Measurements from ENCODE around the gene MYOM3.
A peak's percentile ranks its signal among the peaks of the same experiment; 100 is the strongest.

Gene MYOM3

GRCh38 chr1:24111996-24112779, at the start of gene MYOM3:
TSS of gene MYOM3 (minus strand) at chr1:24112135. CDS start at chr1:24108636, 3,499 bp downstream.
- intact Hi-C loops (cut with DNase I; ENCODE audit: low total_unique reads), result no loop called here
- peak; percentile 79 to 88 for DNase-seq
- Histone ChIP-seq H3K27ac (peak within 1 kb of the TSS; percentile 69 to 73), H3K4me3 (peak within 1 kb of the TSS; percentile 34 to 41), H3K36me3 (no peaks in the 10 kb centered on the region), H3K4me1 (peaks cover 0 to 33% (median 26%) of the 10 kb centered on the region in 4 donors), H3K9me3 (no peaks in the 10 kb centered on the region), H3K27me3 (no peaks in the 10 kb centered on the region)
- peak; percentile 56 to 64 for TF ChIP-seq CTCF (IDR thresholded peaks at IDR 0.05)

- intact Hi-C loops (cut with DNase I; ENCODE audit: low total_unique reads), result no loop called here
- peaks cover 0 to 19% (median 0%) of the 10 kb centered on the region in 3 donors for H3K36me3 ChIP-seq
- TF ChIP-seq CTCF (IDR thresholded peaks at IDR 0.05), result no peak
- H3K27ac ChIP-seq, result no peak overlapping the region
- no peak overlapping the region for H3K4me3 ChIP-seq
- no peaks in the 10 kb centered on the region for H3K9me3 ChIP-seq
- no peaks in the 10 kb centered on the region for H3K4me1 ChIP-seq
- peaks cover 0 to 17% of the 10 kb centered on the region in 2 donors for H3K27me3 ChIP-seq
- no peak for DNase-seq
These were observed 49.3 kb upstream of the MYOM3 start for GRCh38 chr1:24161270-24161669.

- TF ChIP-seq CTCF (IDR thresholded peaks at IDR 0.05), result no peak
- Histone ChIP-seq H3K27ac (no peak overlapping the region), H3K4me1 (no peaks in the 10 kb centered on the region), H3K9me3 (no peaks in the 10 kb centered on the region), H3K36me3 (peaks cover 0 to 20% (median 0%) of the 10 kb centered on the region in 3 donors), H3K4me3 (no peak overlapping the region), H3K27me3 (peaks cover 0 to 29% of the 10 kb centered on the region in 2 donors)
- DNase-seq, result no peak
- intact Hi-C loops (cut with DNase I; ENCODE audit: low total_unique reads), result no loop called here
These were observed 47.4 kb upstream of the MYOM3 start for GRCh38 chr1:24159366-24159765.

GRCh38 chr1:24157918-24158481, 46.1 kb upstream of the MYOM3 start:
- Histone ChIP-seq H3K4me3 (no peak overlapping the region), H3K4me1 (no peaks in the 10 kb centered on the region), H3K27ac (no peak overlapping the region), H3K27me3 (peaks cover 0 to 32% of the 10 kb centered on the region in 2 donors), H3K9me3 (no peaks in the 10 kb centered on the region), H3K36me3 (peaks cover 0 to 20% (median 0%) of the 10 kb centered on the region in 3 donors)
- no peak for DNase-seq
- intact Hi-C loops (cut with DNase I; ENCODE audit: low total_unique reads), result no loop called here
- no peak for TF ChIP-seq CTCF (IDR thresholded peaks at IDR 0.05)

GRCh38 chr1:24156542-24157260, 44.8 kb upstream of the MYOM3 start:
- no peak for DNase-seq
- Histone ChIP-seq H3K4me1 (no peaks in the 10 kb centered on the region), H3K36me3 (peaks cover 0 to 20% (median 0%) of the 10 kb centered on the region in 3 donors), H3K9me3 (no peaks in the 10 kb centered on the region), H3K27ac (no peak overlapping the region), H3K4me3 (no peak overlapping the region), H3K27me3 (peaks cover 0 to 41% of the 10 kb centered on the region in 2 donors)
- TF ChIP-seq CTCF (IDR thresholded peaks at IDR 0.05), result no peak
- intact Hi-C loops (cut with DNase I; ENCODE audit: low total_unique reads), result no loop called here
